ENCODE results near the gene RPL37.

DNA sequence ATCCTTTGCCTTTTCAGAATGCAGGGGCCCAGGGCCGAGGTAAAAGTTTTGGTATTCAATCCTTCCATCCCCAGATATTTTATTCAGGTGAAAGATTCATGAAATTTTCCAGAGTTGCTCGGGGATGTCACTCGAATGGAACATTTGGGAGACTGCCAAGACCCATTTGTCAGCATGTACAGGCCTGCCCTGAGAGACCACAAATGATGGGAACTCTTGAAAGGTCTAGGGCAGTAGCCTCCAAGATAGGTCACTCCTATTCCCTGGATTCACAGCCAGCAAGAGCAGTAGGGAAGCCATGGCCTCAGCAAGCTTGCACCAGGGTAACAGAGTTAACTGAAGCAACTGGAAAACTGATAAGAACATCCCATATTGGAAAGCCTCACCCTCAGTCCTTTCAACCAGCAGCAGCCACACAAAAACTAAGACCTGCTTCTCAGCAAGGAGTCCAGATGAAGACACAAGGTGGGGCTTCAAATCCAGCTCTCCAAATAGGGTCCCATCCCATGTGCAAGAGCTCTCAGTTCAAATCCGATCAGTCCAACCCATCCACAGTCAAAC is 18.7 kb upstream of the RPL37 start:
- TF ChIP-seq MXI1 (IDR thresholded peaks at IDR 0.05; ENCODE audit: low read depth, low read length), result no peak
- TF ChIP-seq MEIS2 (IDR thresholded peaks at IDR 0.05; ENCODE audit: partially characterized antibody), result peak; percentile 69
- TF ChIP-seq, protein P1, sequence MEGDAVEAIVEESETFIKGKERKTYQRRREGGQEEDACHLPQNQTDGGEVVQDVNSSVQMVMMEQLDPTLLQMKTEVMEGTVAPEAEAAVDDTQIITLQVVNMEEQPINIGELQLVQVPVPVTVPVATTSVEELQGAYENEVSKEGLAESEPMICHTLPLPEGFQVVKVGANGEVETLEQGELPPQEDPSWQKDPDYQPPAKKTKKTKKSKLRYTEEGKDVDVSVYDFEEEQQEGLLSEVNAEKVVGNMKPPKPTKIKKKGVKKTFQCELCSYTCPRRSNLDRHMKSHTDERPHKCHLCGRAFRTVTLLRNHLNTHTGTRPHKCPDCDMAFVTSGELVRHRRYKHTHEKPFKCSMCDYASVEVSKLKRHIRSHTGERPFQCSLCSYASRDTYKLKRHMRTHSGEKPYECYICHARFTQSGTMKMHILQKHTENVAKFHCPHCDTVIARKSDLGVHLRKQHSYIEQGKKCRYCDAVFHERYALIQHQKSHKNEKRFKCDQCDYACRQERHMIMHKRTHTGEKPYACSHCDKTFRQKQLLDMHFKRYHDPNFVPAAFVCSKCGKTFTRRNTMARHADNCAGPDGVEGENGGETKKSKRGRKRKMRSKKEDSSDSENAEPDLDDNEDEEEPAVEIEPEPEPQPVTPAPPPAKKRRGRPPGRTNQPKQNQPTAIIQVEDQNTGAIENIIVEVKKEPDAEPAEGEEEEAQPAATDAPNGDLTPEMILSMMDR (IDR thresholded peaks at IDR 0.05 in 2 of 3, conservative IDR thresholded peaks at IDR 0.05 in 1 of 3; ENCODE audit: insufficient read depth in 2 of 3, low read depth in 1 of 3, low read length in 3 of 3), result no peak
- TF ChIP-seq RAD21 (CRISPR knock-in tag; conservative IDR thresholded peaks at IDR 0.05 in 1 of 2, IDR thresholded peaks at IDR 0.05 in 1 of 2), result no peak
- TF ChIP-seq, protein P2, sequence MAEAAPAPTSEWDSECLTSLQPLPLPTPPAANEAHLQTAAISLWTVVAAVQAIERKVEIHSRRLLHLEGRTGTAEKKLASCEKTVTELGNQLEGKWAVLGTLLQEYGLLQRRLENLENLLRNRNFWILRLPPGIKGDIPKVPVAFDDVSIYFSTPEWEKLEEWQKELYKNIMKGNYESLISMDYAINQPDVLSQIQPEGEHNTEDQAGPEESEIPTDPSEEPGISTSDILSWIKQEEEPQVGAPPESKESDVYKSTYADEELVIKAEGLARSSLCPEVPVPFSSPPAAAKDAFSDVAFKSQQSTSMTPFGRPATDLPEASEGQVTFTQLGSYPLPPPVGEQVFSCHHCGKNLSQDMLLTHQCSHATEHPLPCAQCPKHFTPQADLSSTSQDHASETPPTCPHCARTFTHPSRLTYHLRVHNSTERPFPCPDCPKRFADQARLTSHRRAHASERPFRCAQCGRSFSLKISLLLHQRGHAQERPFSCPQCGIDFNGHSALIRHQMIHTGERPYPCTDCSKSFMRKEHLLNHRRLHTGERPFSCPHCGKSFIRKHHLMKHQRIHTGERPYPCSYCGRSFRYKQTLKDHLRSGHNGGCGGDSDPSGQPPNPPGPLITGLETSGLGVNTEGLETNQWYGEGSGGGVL (CRISPR knock-in tag; IDR thresholded peaks at IDR 0.05), result no peak
- TF ChIP-seq, protein P3, sequence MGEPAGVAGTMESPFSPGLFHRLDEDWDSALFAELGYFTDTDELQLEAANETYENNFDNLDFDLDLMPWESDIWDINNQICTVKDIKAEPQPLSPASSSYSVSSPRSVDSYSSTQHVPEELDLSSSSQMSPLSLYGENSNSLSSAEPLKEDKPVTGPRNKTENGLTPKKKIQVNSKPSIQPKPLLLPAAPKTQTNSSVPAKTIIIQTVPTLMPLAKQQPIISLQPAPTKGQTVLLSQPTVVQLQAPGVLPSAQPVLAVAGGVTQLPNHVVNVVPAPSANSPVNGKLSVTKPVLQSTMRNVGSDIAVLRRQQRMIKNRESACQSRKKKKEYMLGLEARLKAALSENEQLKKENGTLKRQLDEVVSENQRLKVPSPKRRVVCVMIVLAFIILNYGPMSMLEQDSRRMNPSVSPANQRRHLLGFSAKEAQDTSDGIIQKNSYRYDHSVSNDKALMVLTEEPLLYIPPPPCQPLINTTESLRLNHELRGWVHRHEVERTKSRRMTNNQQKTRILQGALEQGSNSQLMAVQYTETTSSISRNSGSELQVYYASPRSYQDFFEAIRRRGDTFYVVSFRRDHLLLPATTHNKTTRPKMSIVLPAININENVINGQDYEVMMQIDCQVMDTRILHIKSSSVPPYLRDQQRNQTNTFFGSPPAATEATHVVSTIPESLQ (CRISPR knock-in tag; IDR thresholded peaks at IDR 0.05), result no peak
- no peak for TF ChIP-seq ZKSCAN3 (CRISPR knock-in tag; IDR thresholded peaks at IDR 0.05)
- TF ChIP-seq, protein P4, sequence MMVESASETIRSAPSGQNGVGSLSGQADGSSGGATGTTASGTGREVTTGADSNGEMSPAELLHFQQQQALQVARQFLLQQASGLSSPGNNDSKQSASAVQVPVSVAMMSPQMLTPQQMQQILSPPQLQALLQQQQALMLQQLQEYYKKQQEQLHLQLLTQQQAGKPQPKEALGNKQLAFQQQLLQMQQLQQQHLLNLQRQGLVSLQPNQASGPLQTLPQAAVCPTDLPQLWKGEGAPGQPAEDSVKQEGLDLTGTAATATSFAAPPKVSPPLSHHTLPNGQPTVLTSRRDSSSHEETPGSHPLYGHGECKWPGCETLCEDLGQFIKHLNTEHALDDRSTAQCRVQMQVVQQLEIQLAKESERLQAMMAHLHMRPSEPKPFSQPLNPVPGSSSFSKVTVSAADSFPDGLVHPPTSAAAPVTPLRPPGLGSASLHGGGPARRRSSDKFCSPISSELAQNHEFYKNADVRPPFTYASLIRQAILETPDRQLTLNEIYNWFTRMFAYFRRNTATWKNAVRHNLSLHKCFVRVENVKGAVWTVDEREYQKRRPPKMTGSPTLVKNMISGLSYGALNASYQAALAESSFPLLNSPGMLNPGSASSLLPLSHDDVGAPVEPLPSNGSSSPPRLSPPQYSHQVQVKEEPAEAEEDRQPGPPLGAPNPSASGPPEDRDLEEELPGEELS (CRISPR knock-in tag; IDR thresholded peaks at IDR 0.05; ENCODE audit: borderline replicate concordance), result no peak
- no peak for TF ChIP-seq CEBPB (tag; IDR thresholded peaks at IDR 0.05)
- no peak for TF ChIP-seq DDX20 (tag; IDR thresholded peaks at IDR 0.05; ENCODE audit: low read depth)
- no peak for TF ChIP-seq TAL1 (IDR thresholded peaks at IDR 0.05)
- TF ChIP-seq ZNF384 (IDR thresholded peaks at IDR 0.05; ENCODE audit: low read depth, low read length), result no peak
